HepG2 (cell line): ENCODE data around the gene EFHD2. TPM values are rescaled to one million over a fixed set of nuclear protein-coding genes. Genes with fewer than 3 reads are reported as not detected.

ENCODE experiments used
- AGO1 ChIP-seq: fragments of 200-400 bp; formaldehyde crosslinking; IDR thresholded peaks from 2 replicates; pipeline ENCODE4 v1.6.1; 2017; ENCODE audit warnings: mild to moderate bottlenecking, low read depth, low read length, moderate library complexity; ENCODE audit not compliant: poor library complexity, severe bottlenecking
- AHDC1 ChIP-seq: sonication (generic); formaldehyde crosslinking; IDR thresholded peaks from 2 replicates; pipeline ENCODE4 v1.5.1; 2020; ENCODE audit warnings: mild to moderate bottlenecking, missing genetic modification reagents, borderline replicate concordance
- FOXK1 ChIP-seq: sonication (generic); formaldehyde crosslinking; IDR thresholded peaks from 2 replicates; pipeline ENCODE4 v1.4.0; 2020; ENCODE audit warnings: low read depth, missing genetic modification reagents, borderline replicate concordance
- IKZF1 ChIP-seq: fragments of 450-650 bp; IDR thresholded peaks from 2 replicates; pipeline ENCODE4 v1.7.1; 2016
- IKZF4 ChIP-seq: sonication (generic); formaldehyde crosslinking; IDR thresholded peaks from 2 replicates; pipeline ENCODE4 v1.5.1; 2020; ENCODE audit warnings: borderline replicate concordance, mild to moderate bottlenecking, low read depth, missing genetic modification reagents; ENCODE audit errors: not compliant biosample characterization
- MED8 ChIP-seq: sonication (generic); formaldehyde crosslinking; IDR thresholded peaks from 2 replicates; pipeline ENCODE4 v1.8.1; 2023; ENCODE audit warnings: mild to moderate bottlenecking, missing genetic modification reagents; ENCODE audit not compliant: insufficient replicate concordance
- MXD3 ChIP-seq: IDR thresholded peaks from 2 replicates; pipeline ENCODE4 v1.6.1; 2016; ENCODE audit warnings: mild to moderate bottlenecking, missing biosample characterization, missing genetic modification reagents
- NFE2L2 ChIP-seq: fragments of 150-350 bp; IDR thresholded peaks from 2 replicates; pipeline ENCODE4 v1.6.1; 2014; ENCODE audit warnings: low read length
- RFXANK ChIP-seq: IDR thresholded peaks from 2 replicates; pipeline ENCODE4 v1.6.1; 2016
- RXRA ChIP-seq: sonication (generic); formaldehyde crosslinking; IDR thresholded peaks from 2 replicates; pipeline ENCODE4 v1.5.1; 2020; ENCODE audit warnings: missing genetic modification reagents
- ZGPAT ChIP-seq: IDR thresholded peaks from 2 replicates; pipeline ENCODE4 v1.6.1; 2016; ENCODE audit warnings: mild to moderate bottlenecking
- ZNF441 ChIP-seq: sonication (generic); formaldehyde crosslinking; IDR thresholded peaks from 2 replicates; pipeline ENCODE4 v1.7.0; 2021; ENCODE audit warnings: missing genetic modification reagents, borderline replicate concordance
- ZNF614 ChIP-seq: IDR thresholded peaks from 2 replicates; pipeline ENCODE4 v1.6.1; 2018; ENCODE audit warnings: missing biosample characterization, missing genetic modification reagents, inconsistent platforms, borderline replicate concordance
- ZNF674 ChIP-seq: sonication (generic); formaldehyde crosslinking; IDR thresholded peaks from 2 replicates; pipeline ENCODE4 v1.5.0; 2020; ENCODE audit warnings: low read depth, mild to moderate bottlenecking, missing genetic modification reagents
- ZZZ3 ChIP-seq: sonication (generic); formaldehyde crosslinking; IDR thresholded peaks from 2 replicates; pipeline ENCODE4 v1.4.0; 2020; ENCODE audit warnings: missing genetic modification reagents, mild to moderate bottlenecking, borderline replicate concordance
- polyA plus RNA-seq, 8 experiments: library from polyadenylated mRNA; depleted of rRNA in 3 of 8; stranded (reverse) in 7 of 8; unstranded in 1 of 8; fragments of >200 nt; fragmentation: Illumina TruSeq in 4 of 8; extraction: Trizol in 4 of 8; gene quantifications; 2 replicates each; pipeline versions ENCODE4 v1.2.1 to v1.2.3, GENCODE V29; 2011 to 2016; ENCODE audit warnings: low read depth in 4 of 8, missing spikeins in 1 of 8, mixed read lengths in 1 of 8; ENCODE audit not compliant: insufficient read depth in 1 of 8
- total RNA-seq, 5 experiments: library from RNA; depleted of rRNA; stranded (reverse); fragments of >200 nt; fragmentation: Illumina TruSeq; extraction: Trizol; gene quantifications; 2 replicates each; pipeline ENCODE4 v1.2.3, GENCODE V29; 2016; ENCODE audit warnings: low read depth in 1 of 5
- TF ChIP-seq, protein P1 (sequence below): IDR thresholded peaks from 2 replicates; pipeline ENCODE4 v1.6.1; 2016
- TF ChIP-seq, protein P2 (sequence below): sonication (generic); formaldehyde crosslinking; IDR thresholded peaks from 2 replicates; pipeline ENCODE4 v1.5.1; 2020; ENCODE audit warnings: missing genetic modification reagents, mild to moderate bottlenecking, borderline replicate concordance

Gene EFHD2
- total and polyA plus RNA-seq, 2 of the 13 experiments (the other 11 are each of a cell fraction or from before 2014, with no cell fraction given), result 9.4 to 12.7 TPM

DNA sequence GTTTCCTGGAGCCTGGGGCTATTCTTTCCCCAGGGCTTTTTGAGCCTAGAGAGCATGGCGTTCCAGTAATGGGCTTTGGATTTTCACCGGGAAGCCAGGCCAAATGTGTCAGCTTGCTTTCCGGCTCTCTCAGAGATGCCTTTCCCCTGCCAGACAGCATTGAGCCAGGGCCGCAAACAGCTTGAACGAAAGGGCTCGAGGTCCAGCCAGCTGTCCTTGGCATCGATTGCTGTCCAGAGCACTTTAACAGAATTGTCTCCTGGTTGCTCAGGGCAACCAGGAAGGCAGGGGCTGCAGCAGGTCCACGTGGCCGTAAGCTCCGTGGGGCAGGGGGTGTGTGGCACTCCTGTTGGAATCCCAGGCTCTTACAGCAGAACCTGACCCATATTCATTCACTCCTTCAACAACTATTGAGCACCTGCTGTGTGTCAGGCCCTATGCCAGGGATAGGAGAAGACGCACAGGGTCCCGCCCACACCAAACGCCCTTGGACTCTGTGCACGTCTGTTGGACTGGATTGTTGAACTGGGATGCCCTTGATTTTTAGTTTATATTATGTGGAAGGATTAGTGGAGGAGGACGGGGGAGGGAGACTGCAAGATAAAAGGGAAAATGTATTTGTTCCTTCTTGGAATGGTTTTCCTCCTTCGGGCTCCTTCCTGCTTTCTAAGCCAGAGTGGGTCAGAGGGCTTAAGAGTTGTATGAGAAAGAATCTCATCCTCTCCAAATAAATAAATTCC is 38.7 kb upstream of the EFHD2 start (continued):
- no peak for TF ChIP-seq MED8 (CRISPR knock-in tag)
- TF ChIP-seq ZNF441 (CRISPR knock-in tag), result peak; percentile 36; the same call in 1 of the 2 replicates
- TF ChIP-seq, protein P1, sequence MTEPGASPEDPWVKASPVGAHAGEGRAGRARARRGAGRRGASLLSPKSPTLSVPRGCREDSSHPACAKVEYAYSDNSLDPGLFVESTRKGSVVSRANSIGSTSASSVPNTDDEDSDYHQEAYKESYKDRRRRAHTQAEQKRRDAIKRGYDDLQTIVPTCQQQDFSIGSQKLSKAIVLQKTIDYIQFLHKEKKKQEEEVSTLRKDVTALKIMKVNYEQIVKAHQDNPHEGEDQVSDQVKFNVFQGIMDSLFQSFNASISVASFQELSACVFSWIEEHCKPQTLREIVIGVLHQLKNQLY (CRISPR knock-in tag), result 0 out of 2 replicates have a peak, but pooled peaks have one; percentile 17
- TF ChIP-seq FOXK1, result no peak
- TF ChIP-seq AHDC1 (CRISPR knock-in tag), result 0 out of 2 replicates have a peak, but pooled peaks have one; percentile 30
- TF ChIP-seq NFE2L2, result no peak
- TF ChIP-seq ZZZ3 (CRISPR knock-in tag), result no peak
- peak; percentile 47; the same call in 1 of the 2 replicates for TF ChIP-seq RXRA (CRISPR knock-in tag)
- TF ChIP-seq, protein P2, sequence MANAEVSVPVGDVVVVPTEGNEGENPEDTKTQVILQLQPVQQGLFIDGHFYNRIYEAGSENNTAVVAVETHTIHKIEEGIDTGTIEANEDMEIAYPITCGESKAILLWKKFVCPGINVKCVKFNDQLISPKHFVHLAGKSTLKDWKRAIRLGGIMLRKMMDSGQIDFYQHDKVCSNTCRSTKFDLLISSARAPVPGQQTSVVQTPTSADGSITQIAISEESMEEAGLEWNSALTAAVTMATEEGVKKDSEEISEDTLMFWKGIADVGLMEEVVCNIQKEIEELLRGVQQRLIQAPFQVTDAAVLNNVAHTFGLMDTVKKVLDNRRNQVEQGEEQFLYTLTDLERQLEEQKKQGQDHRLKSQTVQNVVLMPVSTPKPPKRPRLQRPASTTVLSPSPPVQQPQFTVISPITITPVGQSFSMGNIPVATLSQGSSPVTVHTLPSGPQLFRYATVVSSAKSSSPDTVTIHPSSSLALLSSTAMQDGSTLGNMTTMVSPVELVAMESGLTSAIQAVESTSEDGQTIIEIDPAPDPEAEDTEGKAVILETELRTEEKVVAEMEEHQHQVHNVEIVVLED (CRISPR knock-in tag), result no peak
- TF ChIP-seq AGO1, result no peak
- TF ChIP-seq ZGPAT, result 0 out of 2 replicates have a peak, but pooled peaks have one; percentile 22
- TF ChIP-seq IKZF4 (CRISPR knock-in tag), result no peak
- no peak for TF ChIP-seq RFXANK
- TF ChIP-seq ZNF674 (CRISPR knock-in tag), result no peak
- no peak for TF ChIP-seq IKZF1
- no peak for TF ChIP-seq ZNF614 (CRISPR knock-in tag)
- no peak for TF ChIP-seq MXD3
